ENCODE results near the gene TYRO3. TPM values are rescaled to one million over a fixed set of nuclear protein-coding genes. Genes with fewer than 3 reads are reported as not detected.

Gene TYRO3
- polyA plus RNA-seq, 3 donors = 0.09 to 0.12 TPM; not detected in 1

GRCh38 chr15:41594801-41595746 lies 36.1 kb downstream of the TYRO3 start:
- intact Hi-C loops (cut with micrococcal nuclease) = no loop called here

DNA sequence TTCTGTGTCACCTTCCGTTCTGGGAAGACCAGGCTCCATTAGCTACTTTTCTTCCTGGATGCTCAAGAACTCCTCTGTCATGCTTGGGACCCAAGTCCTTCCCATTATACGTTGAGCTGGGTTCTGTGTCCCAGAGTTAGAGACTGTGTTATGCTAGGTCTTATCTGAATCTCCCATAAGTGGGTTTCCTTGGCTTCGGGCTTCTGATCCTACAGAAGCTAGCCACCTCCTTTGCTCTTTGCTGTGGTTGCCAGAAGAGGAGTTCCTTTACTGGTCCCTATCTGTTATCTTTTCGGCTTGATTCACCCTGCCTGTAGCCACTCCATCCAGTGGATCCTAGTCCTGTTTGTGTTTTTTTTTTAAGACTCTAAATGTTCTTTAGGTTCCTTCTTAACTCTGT lies 38.0 kb downstream of the TYRO3 start:
- no peaks in the 10 kb centered on the region for H3K4me1 ChIP-seq (ENCODE audit: control insufficient read depth in 1 of 2, insufficient read depth in 2 of 2, low read length in 2 of 2)
- H3K27me3 ChIP-seq (ENCODE audit: control insufficient read depth in 2 of 2, insufficient read depth in 2 of 2, low read length in 2 of 2) = no peaks in the 10 kb centered on the region
- H4K20me1 ChIP-seq (ENCODE audit: insufficient read depth, low read length) = no peaks in the 10 kb centered on the region
- no peak overlapping the region for H2AFZ ChIP-seq (ENCODE audit: insufficient read depth, low read depth, low read length, poor library complexity, severe bottlenecking)
- Mint-ChIP-seq H3K27ac (no peak overlapping the region), H3K27me3 (ENCODE audit: low read depth in 3 of 3) (peaks cover 4 to 10% (median 7%) of the 10 kb centered on the region in 3 donors), H3K4me3 (no peak overlapping the region), H3K9me3 (no peaks in the 10 kb centered on the region), H3K4me1 (no peaks in the 10 kb centered on the region), H3K36me3 (no peaks in the 10 kb centered on the region)
- no peaks in the 10 kb centered on the region for H3K79me2 ChIP-seq (ENCODE audit: insufficient read depth, low read length)
- no peaks in the 10 kb centered on the region for H3K36me3 ChIP-seq (replicated peaks in 1 of 2; ENCODE audit: control insufficient read depth in 1 of 2, insufficient read depth in 2 of 2, low read length in 2 of 2)
- no peak overlapping the region for H3K9ac ChIP-seq (ENCODE audit: insufficient read depth, low read length, poor library complexity, severe bottlenecking)
- 100% methylated on average over 1 of the region's 4 CpGs for WGBS (ENCODE audit: insufficient coverage)
- H3K4me3 ChIP-seq (replicated peaks in 1 of 3; ENCODE audit: low read depth in 2 of 3, low read length in 3 of 3) = no peak overlapping the region
- no peak for DNase-seq
- no peak overlapping the region for H3K27ac ChIP-seq (ENCODE audit: low read depth in 1 of 2, low read length in 2 of 2)
- H3K4me2 ChIP-seq (replicated peaks; ENCODE audit: extremely low read depth, low read length, poor library complexity, severe bottlenecking) = no peak overlapping the region
- intact Hi-C loops (cut with micrococcal nuclease) = no loop called here
- TF ChIP-seq, protein P1, sequence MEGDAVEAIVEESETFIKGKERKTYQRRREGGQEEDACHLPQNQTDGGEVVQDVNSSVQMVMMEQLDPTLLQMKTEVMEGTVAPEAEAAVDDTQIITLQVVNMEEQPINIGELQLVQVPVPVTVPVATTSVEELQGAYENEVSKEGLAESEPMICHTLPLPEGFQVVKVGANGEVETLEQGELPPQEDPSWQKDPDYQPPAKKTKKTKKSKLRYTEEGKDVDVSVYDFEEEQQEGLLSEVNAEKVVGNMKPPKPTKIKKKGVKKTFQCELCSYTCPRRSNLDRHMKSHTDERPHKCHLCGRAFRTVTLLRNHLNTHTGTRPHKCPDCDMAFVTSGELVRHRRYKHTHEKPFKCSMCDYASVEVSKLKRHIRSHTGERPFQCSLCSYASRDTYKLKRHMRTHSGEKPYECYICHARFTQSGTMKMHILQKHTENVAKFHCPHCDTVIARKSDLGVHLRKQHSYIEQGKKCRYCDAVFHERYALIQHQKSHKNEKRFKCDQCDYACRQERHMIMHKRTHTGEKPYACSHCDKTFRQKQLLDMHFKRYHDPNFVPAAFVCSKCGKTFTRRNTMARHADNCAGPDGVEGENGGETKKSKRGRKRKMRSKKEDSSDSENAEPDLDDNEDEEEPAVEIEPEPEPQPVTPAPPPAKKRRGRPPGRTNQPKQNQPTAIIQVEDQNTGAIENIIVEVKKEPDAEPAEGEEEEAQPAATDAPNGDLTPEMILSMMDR (IDR thresholded peaks at IDR 0.05) = no peak
- H3K9me3 ChIP-seq (replicated peaks in 1 of 2; ENCODE audit: control insufficient read depth in 1 of 2, insufficient read depth in 1 of 2, low read length in 2 of 2) = no peaks in the 10 kb centered on the region

More at GRCh38 chr15:41594801-41595746, 36.1 kb downstream of the TYRO3 start:
- no peak overlapping the region for H3K9ac ChIP-seq (ENCODE audit: insufficient read depth, low read length, poor library complexity, severe bottlenecking)
- peaks cover 0 to 2% of the 10 kb centered on the region in 2 donors for H3K27me3 ChIP-seq (ENCODE audit: control insufficient read depth in 2 of 2, insufficient read depth in 2 of 2, low read length in 2 of 2)
- no peak overlapping the region for H3K27ac Mint-ChIP-seq
- peaks cover 4 to 12% (median 10%) of the 10 kb centered on the region in 3 donors for H3K27me3 Mint-ChIP-seq (ENCODE audit: low read depth in 3 of 3)
- no peaks in the 10 kb centered on the region for H3K79me2 ChIP-seq (ENCODE audit: insufficient read depth, low read length)
- TF ChIP-seq, protein P1 (IDR thresholded peaks at IDR 0.05) = no peak
- no peaks in the 10 kb centered on the region for H3K9me3 Mint-ChIP-seq
- H3K4me2 ChIP-seq (replicated peaks; ENCODE audit: extremely low read depth, low read length, poor library complexity, severe bottlenecking) = no peak overlapping the region
- H3K4me1 ChIP-seq (ENCODE audit: control insufficient read depth in 1 of 2, insufficient read depth in 2 of 2, low read length in 2 of 2) = no peaks in the 10 kb centered on the region
- WGBS (ENCODE audit: insufficient coverage) = 90% methylated on average over 5 of the region's 10 CpGs
- H3K27ac ChIP-seq (ENCODE audit: low read depth in 1 of 2, low read length in 2 of 2) = no peak overlapping the region
- no peaks in the 10 kb centered on the region for H3K36me3 ChIP-seq (replicated peaks in 1 of 2; ENCODE audit: control insufficient read depth in 1 of 2, insufficient read depth in 2 of 2, low read length in 2 of 2)
- no peaks in the 10 kb centered on the region for H3K36me3 Mint-ChIP-seq
- DNase-seq = no peak
- no peak overlapping the region for H3K4me3 ChIP-seq (replicated peaks in 1 of 3; ENCODE audit: low read depth in 2 of 3, low read length in 3 of 3)
- no peak overlapping the region for H3K4me3 Mint-ChIP-seq
- no peaks in the 10 kb centered on the region for H4K20me1 ChIP-seq (ENCODE audit: insufficient read depth, low read length)
- H3K9me3 ChIP-seq (replicated peaks in 1 of 2; ENCODE audit: control insufficient read depth in 1 of 2, insufficient read depth in 1 of 2, low read length in 2 of 2) = no peaks in the 10 kb centered on the region
- H2AFZ ChIP-seq (ENCODE audit: insufficient read depth, low read depth, low read length, poor library complexity, severe bottlenecking) = no peak overlapping the region
- H3K4me1 Mint-ChIP-seq = no peaks in the 10 kb centered on the region

Data from CD14-positive monocyte (primary cell).